ENCODE measurements around the gene CLCNKA.
A peak's percentile ranks its signal among the peaks of the same experiment; 100 is the strongest.

CLCNKA gene

GRCh38 chr1:16077406-16078245, 55.8 kb downstream of the CLCNKA start:
- DNase-seq (ENCODE audit: low spot score) = no peak

- peak; percentile 67 for DNase-seq (ENCODE audit: low spot score)
Measured at GRCh38 chr1:16078925-16079656, 57.3 kb downstream of the CLCNKA start.

DNA sequence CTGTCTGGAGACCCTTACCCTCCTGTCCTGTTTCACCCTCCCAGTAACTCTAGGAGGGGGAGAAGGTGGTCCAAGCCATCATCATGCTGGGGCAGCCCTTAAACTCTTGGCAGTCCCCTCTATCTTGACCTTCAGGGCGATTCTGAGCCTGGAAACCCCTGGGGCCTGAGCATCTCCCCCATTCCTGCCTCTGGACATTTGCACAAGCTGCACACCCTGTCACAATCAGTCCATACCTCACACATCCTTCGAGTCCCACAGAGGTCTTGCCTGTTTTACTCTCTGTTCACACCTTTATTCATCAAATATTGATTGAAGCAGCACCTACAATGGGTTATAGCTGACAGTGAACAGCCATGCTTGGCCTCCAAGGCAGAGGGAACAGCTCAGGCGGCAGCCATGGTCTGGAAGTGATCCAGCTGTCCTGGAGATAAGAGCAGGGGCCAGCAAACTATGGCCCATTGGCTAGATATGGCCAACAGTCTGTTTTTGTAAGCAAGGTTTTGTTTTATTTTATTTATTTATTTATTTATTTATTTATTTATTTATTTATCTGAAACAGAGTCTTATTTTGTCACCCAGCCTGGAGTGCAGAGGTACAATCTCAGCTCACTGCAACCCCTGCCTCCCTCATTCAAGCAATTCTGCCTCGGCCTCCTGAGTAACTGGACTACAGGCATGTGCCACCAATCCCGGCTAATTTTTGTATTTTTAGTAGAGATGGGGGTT, 58.8 kb downstream of the CLCNKA start:
- no peak for DNase-seq (ENCODE audit: low spot score)

DNA sequence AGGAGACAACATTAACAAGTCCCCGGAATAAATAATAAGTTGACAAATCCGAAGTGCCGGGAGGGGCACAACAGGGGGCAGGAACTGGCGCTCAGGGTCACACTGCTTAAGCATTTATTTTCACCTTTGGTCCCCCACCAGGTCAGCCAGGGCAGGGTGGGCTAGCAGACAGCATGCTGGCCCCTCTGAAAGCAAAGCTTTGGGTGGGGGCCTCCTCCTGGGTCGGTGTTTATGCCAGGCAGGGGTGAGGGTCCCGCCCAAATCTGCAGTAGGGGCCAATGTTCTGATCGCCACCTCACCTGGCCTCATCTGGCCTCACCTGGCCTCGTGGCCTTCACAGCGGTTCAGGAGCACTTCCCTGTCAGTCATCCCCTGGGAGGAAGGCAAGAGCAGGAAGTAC, 59.8 kb downstream of the CLCNKA start:
- no peak for DNase-seq (ENCODE audit: low spot score)

GRCh38 chr1:16082283-16083038, 60.6 kb downstream of the CLCNKA start:
- DNase-seq (ENCODE audit: low spot score) = peak; percentile 37

DNA sequence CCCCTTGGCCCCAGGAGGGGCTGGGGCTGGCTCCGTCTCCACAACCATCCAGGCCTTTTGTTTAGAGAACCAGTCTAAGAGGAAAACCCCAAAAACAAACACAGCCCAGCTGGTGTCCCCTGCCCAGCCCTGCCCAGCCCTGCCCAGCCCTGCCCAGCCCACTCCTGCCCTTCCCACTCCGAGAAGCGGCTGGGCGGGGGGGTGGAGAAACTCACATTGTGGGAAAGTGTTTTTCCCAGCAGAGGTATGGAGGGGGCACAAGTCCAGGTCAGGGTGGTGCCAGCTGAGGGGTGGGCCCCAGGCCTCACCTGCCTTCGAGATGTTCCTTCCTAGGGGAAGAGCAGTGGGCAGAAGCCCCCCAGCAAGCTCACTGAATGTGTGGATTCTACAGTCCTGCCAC, 61.6 kb downstream of the CLCNKA start:
- DNase-seq (ENCODE audit: low spot score) = no peak

Small RNA genes lying within 50 kb of the gene (small RNA-seq; reads per million reads assigned to genes)
- gene AL355994.1 (0 reads per million in 2 experiments), gene AL355994.5 (0 reads per million in 2 experiments)
